Activated CD4-positive, alpha-beta memory T cell treated with anti-CD3 and anti-CD28 coated beads, Interleukin-2, amount 10 ng/mL, durations not matched to agents 7 days and 5 days (primary cell): ENCODE data around the gene GATA6. TPM values are rescaled to one million over a fixed set of nuclear protein-coding genes. Genes with fewer than 3 reads are reported as not detected.
"Not testable (repeated sequence)": the region's sequence is repeated elsewhere in the genome, so short reads cannot be mapped to it uniquely, and the experiment has no call there.

ENCODE experiments used
- CTCF ChIA-PET: fragments of 350-600 bp; sonication (Branson Sonifier 250); formaldehyde crosslinking; loops from one replicate; lab custom pipeline; 2021; ENCODE audit warnings: antibody characterized with exemption, inconsistent platforms; lab: Charles Lee
- POLR2A ChIA-PET: fragments of 350-600 bp; sonication (Branson Sonifier 250); formaldehyde crosslinking; loops from one replicate; lab custom pipeline; 2021; ENCODE audit warnings: antibody characterized with exemption; lab: Charles Lee
- DNase-seq: peaks from one replicate; pipeline ENCODE4 v3.0.0-alpha.2; 2020
- H3K27ac Mint-ChIP-seq: one replicate; pipeline ENCODE4 v1.8.0; 2021; ENCODE audit warnings: mild to moderate bottlenecking, mixed read lengths
- H3K27me3 Mint-ChIP-seq: one replicate; pipeline ENCODE4 v1.8.0; 2021; ENCODE audit warnings: mixed read lengths
- H3K36me3 Mint-ChIP-seq: one replicate; pipeline ENCODE4 v1.8.0; 2021; ENCODE audit warnings: low read depth, mixed read lengths
- H3K4me1 Mint-ChIP-seq: one replicate; pipeline ENCODE4 v1.8.0; 2021; ENCODE audit warnings: mixed read lengths
- H3K4me3 Mint-ChIP-seq: one replicate; pipeline ENCODE4 v1.8.0; 2021; ENCODE audit warnings: mild to moderate bottlenecking, mixed read lengths
- H3K9me3 Mint-ChIP-seq: one replicate; pipeline ENCODE4 v1.8.0; 2021; ENCODE audit warnings: mixed read lengths
- total RNA-seq, 2 experiments: library from RNA; stranded (reverse); gene quantifications; one replicate each; pipeline ENCODE4 v1.2.3, GENCODE V29; 2021

Gene GATA6
- total RNA-seq, 2 experiments from 2014 or later: not detected

DNA sequence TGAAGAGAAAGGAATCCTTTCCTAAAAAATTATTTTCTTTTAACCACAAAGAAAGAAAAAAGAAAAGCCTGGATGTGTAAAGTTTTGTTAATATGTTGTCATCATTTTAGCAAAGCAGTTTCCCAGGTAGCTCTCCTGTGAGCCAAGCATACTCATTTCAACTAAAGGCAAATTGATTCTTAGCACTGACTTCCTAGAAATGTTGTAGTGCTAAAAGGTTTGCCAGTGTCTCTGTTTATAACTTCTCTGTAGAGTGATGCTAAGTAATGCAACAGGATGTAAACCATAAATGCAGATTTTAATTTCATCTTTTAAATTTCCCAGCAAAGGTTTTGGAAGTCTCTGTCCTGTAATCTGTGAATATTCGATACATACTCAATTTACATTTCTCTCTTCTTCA is 10.2 kb downstream of the GATA6 start:
- Mint-ChIP-seq H3K27ac (no peak overlapping the region), H3K27me3 (peaks cover 29% of the 10 kb centered on the region), H3K36me3 (no peaks in the 10 kb centered on the region), H3K9me3 (no peaks in the 10 kb centered on the region), H3K4me3 (no peak overlapping the region), H3K4me1 (no peaks in the 10 kb centered on the region)
- ChIA-PET CTCF (no interaction called here), POLR2A (no interaction called here)
- no peak for DNase-seq

DNA sequence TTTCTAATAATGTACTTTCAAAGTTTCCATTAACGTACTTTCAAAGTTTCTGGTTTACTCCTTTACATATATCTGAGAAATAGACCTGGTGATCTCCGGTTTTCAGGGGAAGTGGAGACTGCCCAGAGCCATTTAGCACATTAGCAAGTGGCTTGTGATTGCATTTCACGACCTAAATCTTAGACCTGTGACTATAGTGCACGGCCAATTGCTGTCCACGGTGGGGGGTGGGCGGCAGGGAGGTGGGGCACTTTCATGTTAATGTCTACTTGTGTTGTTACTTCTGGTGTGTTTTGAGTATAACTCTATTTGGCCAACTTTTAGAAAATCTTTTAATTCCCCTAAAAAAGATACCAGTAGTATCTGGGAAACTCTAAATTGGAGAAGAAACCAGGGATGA is 11.3 kb downstream of the GATA6 start:
- no peak overlapping the region for H3K4me3 Mint-ChIP-seq
- POLR2A ChIA-PET: no interaction called here

DNA sequence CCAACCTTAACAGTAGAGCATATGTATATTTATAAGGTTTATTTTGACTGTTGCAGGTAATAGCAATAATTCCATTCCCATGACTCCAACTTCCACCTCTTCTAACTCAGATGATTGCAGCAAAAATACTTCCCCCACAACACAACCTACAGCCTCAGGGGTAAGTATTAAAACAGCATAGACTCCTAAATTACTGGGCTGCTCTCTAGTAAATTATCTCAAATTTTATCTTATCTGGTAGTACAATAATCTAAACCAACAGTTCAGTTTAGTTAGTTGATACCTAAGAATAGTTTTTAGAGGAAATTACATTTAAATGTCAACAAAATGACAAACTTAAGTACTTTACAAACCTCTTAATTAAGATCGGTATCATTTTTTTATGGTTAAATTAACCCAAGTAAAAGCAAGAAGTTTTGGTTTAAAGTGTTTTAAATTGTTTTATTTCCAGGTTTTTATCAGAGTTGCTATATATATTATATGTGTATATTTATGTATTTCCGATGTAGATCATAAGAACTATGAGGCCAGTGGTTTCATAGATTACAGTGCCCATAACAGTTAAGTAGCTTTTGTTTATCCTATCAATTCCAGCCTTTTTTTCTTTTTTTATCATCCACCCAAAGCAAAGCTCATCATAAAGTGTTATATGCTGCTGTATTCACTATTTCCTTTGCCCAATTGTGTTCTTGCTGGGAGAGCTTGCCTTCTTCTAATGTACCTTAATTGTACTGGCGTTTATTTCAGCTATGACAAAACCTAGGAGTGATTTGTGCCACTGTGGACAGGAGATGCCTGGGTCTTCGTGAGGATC is 13.7 kb downstream of the GATA6 start:
- CTCF ChIA-PET: no interaction called here
- Mint-ChIP-seq H3K36me3 (no peaks in the 10 kb centered on the region), H3K27ac (no peak overlapping the region), H3K27me3 (peaks cover 7% of the 10 kb centered on the region), H3K9me3 (no peaks in the 10 kb centered on the region), H3K4me3 (no peak overlapping the region), H3K4me1 (no peaks in the 10 kb centered on the region)
- POLR2A ChIA-PET: no interaction called here
- no peak for DNase-seq

More for the DNA sequence above, 11.3 kb downstream of the GATA6 start:
- H3K9me3 Mint-ChIP-seq: no peaks in the 10 kb centered on the region
- H3K36me3 Mint-ChIP-seq: no peaks in the 10 kb centered on the region
- CTCF ChIA-PET: no interaction called here
- H3K27me3 Mint-ChIP-seq: peaks cover 20% of the 10 kb centered on the region
- no peak overlapping the region for H3K27ac Mint-ChIP-seq
- no peak for DNase-seq
- no peaks in the 10 kb centered on the region for H3K4me1 Mint-ChIP-seq

GRCh38 chr18:22183698-22184170 is 14.3 kb downstream of the GATA6 start:
- CTCF ChIA-PET: no interaction called here
- POLR2A ChIA-PET: no interaction called here
- Mint-ChIP-seq H3K27ac (no peak overlapping the region), H3K9me3 (no peaks in the 10 kb centered on the region), H3K36me3 (no peaks in the 10 kb centered on the region), H3K4me1 (no peaks in the 10 kb centered on the region), H3K4me3 (no peak overlapping the region), H3K27me3 (peaks cover 5% of the 10 kb centered on the region)
- DNase-seq: no peak

GRCh38 chr18:22184573-22184972 is 15.2 kb downstream of the GATA6 start:
- H3K27me3 Mint-ChIP-seq, H3K4me1 Mint-ChIP-seq, H3K27ac Mint-ChIP-seq, DNase-seq, POLR2A ChIA-PET, H3K4me3 Mint-ChIP-seq, CTCF ChIA-PET, H3K36me3 Mint-ChIP-seq, H3K9me3 Mint-ChIP-seq: not testable (repeated sequence)

GRCh38 chr18:22185273-22185672 is 15.9 kb downstream of the GATA6 start:
- no peak overlapping the region for H3K4me3 Mint-ChIP-seq
- no peaks in the 10 kb centered on the region for H3K9me3 Mint-ChIP-seq
- POLR2A ChIA-PET: no interaction called here
- no peaks in the 10 kb centered on the region for H3K27me3 Mint-ChIP-seq
- DNase-seq: no peak
- no peaks in the 10 kb centered on the region for H3K36me3 Mint-ChIP-seq
- H3K27ac Mint-ChIP-seq: no peak overlapping the region
- H3K4me1 Mint-ChIP-seq: no peaks in the 10 kb centered on the region
- CTCF ChIA-PET: no interaction called here

GRCh38 chr18:22185771-22186386 is 16.5 kb downstream of the GATA6 start:
- Mint-ChIP-seq H3K4me1 (no peaks in the 10 kb centered on the region), H3K9me3 (no peaks in the 10 kb centered on the region), H3K36me3 (no peaks in the 10 kb centered on the region), H3K4me3 (no peak overlapping the region), H3K27ac (no peak overlapping the region), H3K27me3 (peaks cover 5% of the 10 kb centered on the region)
- POLR2A ChIA-PET: no interaction called here
- CTCF ChIA-PET: no interaction called here
- no peak for DNase-seq

GRCh38 chr18:22186484-22186971 is 17.1 kb downstream of the GATA6 start:
- Mint-ChIP-seq H3K27ac (no peak overlapping the region), H3K9me3 (no peaks in the 10 kb centered on the region), H3K4me1 (no peaks in the 10 kb centered on the region), H3K36me3 (no peaks in the 10 kb centered on the region), H3K27me3 (peaks cover 5% of the 10 kb centered on the region), H3K4me3 (no peak overlapping the region)
- ChIA-PET POLR2A (no interaction called here), CTCF (no interaction called here)
- no peak for DNase-seq

DNA sequence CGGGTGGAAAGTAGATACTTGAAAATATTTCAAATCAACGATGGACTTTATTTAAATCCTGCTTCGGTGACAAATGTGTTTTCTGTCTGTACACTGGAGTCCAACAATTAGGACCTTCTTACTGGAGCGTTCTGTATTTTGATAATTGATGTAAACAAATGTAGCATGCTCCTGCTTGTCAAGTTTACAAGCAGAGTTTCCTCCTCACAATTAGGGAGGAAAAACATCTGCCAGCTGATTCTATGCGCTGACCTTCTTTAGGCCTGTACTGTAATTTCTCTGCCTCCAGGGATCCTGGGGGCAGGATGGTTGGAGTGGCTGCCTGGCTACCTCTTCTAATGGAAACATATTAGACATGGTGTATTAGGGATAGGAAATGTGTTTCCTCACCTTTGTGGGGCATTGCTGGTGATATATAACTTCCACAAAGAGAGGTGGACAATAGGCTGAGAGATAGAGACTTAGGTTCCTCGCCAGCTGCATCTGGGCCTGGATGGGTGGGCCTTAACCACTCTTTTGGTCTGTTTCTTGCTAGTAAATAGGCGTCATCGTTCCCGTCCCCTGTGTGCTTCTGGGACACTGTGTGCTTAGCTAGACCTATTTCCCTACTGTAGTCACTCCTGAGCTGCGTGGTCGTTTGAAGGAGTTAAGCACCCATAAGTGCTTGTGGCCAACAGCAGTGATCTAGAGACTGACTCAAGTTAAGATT is 19.3 kb downstream of the GATA6 start:
- Mint-ChIP-seq H3K4me3 (no peak overlapping the region), H3K36me3 (no peaks in the 10 kb centered on the region), H3K27ac (no peak overlapping the region), H3K9me3 (no peaks in the 10 kb centered on the region), H3K4me1 (no peaks in the 10 kb centered on the region), H3K27me3 (peaks cover 8% of the 10 kb centered on the region)
- DNase-seq: no peak
- ChIA-PET POLR2A (no interaction called here), CTCF (no interaction called here)

DNA sequence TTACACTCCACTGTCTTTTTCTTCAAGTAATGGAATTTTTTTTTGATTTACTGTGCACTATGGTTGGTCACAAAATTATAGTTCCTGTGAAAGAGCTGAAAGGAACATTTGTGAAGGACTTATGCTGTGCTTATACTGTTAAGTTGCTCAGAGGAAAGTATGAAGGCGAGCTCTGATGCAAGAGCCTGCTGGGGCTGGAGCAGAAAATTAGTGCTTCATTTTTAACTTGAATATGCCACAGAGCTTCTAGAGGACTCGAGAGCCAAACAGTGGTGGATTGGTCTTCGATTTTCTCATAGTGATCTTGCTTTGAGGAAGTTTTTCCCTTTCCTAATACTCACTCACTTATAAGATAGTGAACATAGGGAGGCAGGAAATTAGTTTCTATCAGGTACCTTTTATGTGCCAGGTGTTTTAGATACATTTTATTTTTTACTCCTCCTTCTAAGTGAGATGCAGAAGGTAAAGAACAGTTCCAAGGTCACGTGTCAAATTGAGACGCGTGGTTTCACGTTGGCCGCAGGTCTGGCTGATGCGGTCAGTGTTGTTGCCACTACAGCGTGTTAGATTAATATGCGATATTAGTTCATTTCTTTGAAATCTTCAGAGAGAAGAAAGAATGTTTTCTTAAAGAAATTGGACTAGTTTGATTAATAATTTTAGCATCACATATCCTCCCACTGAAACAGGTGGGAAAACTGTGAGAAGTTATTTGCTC is 20.2 kb downstream of the GATA6 start:
- Mint-ChIP-seq H3K9me3 (no peaks in the 10 kb centered on the region), H3K27ac (no peak overlapping the region), H3K4me3 (no peak overlapping the region), H3K36me3 (no peaks in the 10 kb centered on the region), H3K4me1 (no peaks in the 10 kb centered on the region), H3K27me3 (peaks cover 8% of the 10 kb centered on the region)
- DNase-seq: no peak
- ChIA-PET CTCF (no interaction called here), POLR2A (no interaction called here)

- POLR2A ChIA-PET: no interaction called here
- no peak for DNase-seq
- Mint-ChIP-seq H3K4me1 (no peaks in the 10 kb centered on the region), H3K4me3 (no peak overlapping the region), H3K9me3 (no peaks in the 10 kb centered on the region), H3K36me3 (no peaks in the 10 kb centered on the region), H3K27ac (no peak overlapping the region), H3K27me3 (peaks cover 8% of the 10 kb centered on the region)
- CTCF ChIA-PET: interaction anchor here (1.0 kb wide), 1 partner anchor 17 kb away, joined by 3 read pairs; no protein-coding TSS in a partner anchor
Measured at GRCh38 chr18:22191346-22191695, 21.9 kb downstream of the GATA6 start.

- Mint-ChIP-seq H3K9me3 (no peaks in the 10 kb centered on the region), H3K27ac (no peak overlapping the region), H3K4me3 (no peak overlapping the region), H3K36me3 (no peaks in the 10 kb centered on the region), H3K27me3 (peaks cover 8% of the 10 kb centered on the region), H3K4me1 (no peaks in the 10 kb centered on the region)
- no peak for DNase-seq
- ChIA-PET POLR2A (no interaction called here), CTCF (interaction anchor here (1.0 kb wide), 1 partner anchor 17 kb away, joined by 3 read pairs; no protein-coding TSS in a partner anchor)
Measured at GRCh38 chr18:22191923-22192322, 22.5 kb downstream of the GATA6 start.

DNA sequence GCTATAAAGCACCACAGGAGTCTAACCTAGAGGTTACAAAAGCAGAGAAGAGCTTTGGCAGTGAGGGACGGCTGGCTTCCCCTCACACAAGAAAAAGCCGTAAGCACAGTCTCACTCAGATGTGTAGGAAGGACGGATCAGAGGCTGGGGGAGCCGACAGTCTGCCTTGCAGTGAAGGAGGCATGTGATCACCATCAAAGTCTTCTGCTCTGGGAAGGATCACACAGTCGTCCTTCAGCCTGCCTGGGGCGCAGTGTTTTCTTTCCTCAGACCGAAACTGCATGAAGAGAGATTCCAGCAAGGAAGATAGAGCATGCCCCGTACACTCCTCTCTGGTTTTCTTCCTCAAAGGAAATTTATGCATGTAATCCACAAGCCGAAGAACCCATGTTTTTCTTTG is 24.1 kb downstream of the GATA6 start:
- Mint-ChIP-seq H3K4me3 (no peak overlapping the region), H3K27ac (no peak overlapping the region), H3K4me1 (no peaks in the 10 kb centered on the region), H3K9me3 (no peaks in the 10 kb centered on the region), H3K27me3 (peaks cover 8% of the 10 kb centered on the region), H3K36me3 (no peaks in the 10 kb centered on the region)
- CTCF ChIA-PET: no interaction called here
- POLR2A ChIA-PET: no interaction called here
- no peak for DNase-seq
